Measurements from ENCODE around the gene BUB3. TPM values are rescaled to one million over a fixed set of nuclear protein-coding genes. Genes with fewer than 3 reads are reported as not detected.
"Not testable (repeated sequence)": the region's sequence is repeated elsewhere in the genome, so short reads cannot be mapped to it uniquely, and the experiment has no call there.

BUB3 gene
- total RNA-seq, 1 donor from 2014 or later: 94.6 TPM

GRCh38 chr10:123154711-123155505 is 706 bp downstream of the BUB3 start:
- peak; percentile 72 for DNase-seq

DNA sequence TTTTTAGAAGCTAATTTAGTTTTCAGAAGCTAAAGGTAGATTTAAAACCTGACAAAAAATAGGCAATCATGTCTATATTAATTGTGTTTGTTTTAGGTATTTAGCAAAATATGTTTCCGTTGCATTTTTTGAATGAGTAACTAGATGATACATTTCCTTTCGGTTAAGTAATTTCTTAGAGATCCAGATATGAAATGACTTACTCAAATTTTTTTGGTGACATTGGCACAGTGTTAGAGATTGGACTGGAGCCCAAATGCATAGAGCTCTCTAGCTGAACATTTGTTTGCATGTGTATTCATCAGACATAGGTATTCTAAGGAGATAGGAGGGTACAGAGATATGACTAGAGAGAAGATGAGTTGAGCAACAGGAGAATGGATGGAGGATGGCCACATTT is 1.9 kb downstream of the BUB3 start:
- no peak for DNase-seq

DNA sequence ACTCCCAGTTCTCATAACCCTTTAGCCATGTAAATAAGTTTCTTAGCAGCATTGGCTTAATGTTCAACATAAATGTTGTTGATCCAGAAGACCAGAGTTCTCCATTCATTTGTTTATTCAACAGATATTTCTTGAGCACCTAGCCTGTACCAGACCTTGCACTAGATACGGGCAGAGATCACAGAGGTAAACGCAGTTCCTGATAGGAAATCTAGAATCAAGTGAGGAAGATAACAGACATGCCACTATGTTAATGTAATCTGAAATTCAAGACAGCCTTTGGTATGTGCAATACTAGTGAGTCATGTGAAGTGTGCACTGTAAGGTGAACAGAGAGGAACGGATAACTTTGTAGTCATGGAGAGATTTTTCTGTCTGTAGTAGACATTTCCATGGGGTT is 3.0 kb downstream of the BUB3 start:
- no peak for DNase-seq

DNA sequence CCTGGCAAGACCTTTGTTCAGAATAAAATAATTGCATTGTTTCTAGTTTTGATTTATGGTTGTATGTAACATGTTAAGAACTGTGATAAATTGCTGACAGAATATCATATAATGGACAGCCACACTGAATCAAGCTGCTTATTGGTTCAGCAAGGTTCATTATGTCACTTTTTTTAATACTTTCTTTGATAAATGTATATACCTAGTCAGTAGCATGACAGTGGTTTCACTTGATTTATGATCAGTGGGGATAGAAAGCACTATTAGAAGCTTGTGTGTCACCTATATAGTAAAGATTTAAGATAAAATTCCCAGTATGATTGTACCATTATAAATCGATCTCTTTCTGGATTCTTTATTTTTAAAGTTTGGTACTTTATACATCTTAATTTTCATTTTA is 4.5 kb downstream of the BUB3 start:
- no peak for DNase-seq

- DNase-seq: no peak
These were observed 6.2 kb downstream of the BUB3 start for GRCh38 chr10:123160311-123160980.

GRCh38 chr10:123164319-123164718 is 10.1 kb downstream of the BUB3 start:
- DNase-seq: no peak

GRCh38 chr10:123165445-123166072 is 11.4 kb downstream of the BUB3 start:
- DNase-seq: no peak

GRCh38 chr10:123166618-123167017 is 12.4 kb downstream of the BUB3 start:
- no peak for DNase-seq

- no peak for DNase-seq
These were observed 16.8 kb downstream of the BUB3 start for GRCh38 chr10:123170961-123171360.

GRCh38 chr10:123171616-123172015 is 17.4 kb downstream of the BUB3 start:
- not testable (repeated sequence) for DNase-seq

GRCh38 chr10:123175389-123176387 is 21.5 kb downstream of the BUB3 start:
- no peak for DNase-seq

GRCh38 chr10:123178390-123178789 is 24.2 kb downstream of the BUB3 start:
- not testable (repeated sequence) for DNase-seq

DNA sequence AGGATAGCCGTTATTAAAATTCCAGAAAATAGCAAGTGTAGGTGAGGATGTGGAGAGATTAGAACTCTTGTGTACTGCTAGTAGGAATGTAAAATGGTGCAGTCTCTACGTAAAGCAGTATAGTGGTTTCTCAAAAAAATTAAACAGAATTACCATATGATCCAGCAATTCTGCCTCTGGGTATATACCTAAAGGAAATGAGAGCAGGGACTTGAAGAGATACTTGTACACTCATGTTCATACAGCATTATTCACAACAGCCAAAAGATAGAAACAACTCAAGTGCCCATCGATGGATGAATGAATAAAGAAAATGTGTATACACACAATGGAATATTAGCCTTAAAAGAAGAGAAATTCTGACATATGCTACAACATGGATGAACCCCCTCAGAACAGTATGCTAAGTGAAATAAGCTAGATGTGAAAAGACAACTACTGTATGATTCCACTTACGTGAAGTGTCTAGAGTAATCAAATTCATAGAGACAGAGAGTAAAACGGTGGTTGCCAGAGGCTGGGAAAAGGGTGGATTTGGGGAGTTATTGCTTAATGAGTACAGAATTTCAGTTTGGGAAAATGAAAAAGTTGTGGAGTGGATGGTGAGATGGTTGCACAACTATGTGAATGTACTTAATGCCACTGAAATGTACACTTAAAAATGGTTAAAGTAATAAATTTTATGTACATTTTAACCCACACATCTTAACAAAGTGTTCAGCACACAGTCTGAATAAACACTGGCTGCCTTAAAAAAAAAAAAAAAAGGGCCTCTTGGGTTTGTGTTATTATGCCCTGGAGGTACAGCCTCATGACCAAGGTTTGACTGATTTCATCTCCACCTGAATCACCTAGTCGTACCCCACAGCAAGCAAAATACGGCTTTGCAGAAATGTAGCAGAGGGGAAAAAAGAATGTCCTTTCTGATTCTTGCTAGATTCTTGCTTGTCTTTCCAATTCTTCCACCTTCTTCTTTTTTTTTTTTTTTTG is 26.2 kb downstream of the BUB3 start:
- DNase-seq: no peak

DNA sequence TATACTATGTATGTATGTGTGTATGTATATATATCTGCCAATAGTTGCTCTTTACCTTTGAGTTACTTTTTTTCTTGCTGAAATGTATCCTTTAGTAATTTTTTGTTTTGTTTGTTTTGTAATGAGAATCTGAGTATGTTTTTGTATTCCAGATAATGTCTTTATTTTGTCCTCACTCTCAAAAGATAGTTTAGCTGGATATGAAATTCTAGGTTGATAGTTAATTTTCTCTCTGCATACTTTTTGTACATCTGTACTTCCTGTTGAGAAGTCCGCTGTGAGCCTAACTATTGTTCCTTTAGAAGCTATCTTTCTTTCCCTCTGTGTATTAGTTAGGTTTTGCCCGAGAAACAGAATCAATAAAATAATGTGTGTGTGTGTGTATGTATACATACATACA is 29.5 kb downstream of the BUB3 start:
- no peak for DNase-seq

- DNase-seq: no peak
These were observed 33.6 kb downstream of the BUB3 start for GRCh38 chr10:123187781-123188180.

DNA sequence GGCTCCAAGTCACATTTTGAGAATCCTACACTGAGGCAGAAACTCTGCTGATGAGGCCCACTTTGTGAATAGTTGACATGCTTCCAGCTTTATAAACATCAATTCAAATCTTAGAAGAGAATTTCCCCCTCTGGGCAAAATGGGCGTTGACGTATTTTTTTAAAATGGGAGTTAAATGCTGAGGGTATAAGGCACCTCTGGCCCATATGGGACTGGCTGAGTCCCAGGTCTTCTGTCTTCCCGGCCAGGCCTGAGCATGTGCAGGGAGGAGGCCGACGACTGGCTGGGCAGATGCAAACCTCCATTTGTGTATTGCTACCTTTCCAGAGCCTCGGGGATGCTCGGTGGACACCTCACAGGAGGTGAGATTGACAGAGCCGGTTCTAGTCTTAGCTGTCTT is 37.7 kb downstream of the BUB3 start:
- no peak for DNase-seq

DNA sequence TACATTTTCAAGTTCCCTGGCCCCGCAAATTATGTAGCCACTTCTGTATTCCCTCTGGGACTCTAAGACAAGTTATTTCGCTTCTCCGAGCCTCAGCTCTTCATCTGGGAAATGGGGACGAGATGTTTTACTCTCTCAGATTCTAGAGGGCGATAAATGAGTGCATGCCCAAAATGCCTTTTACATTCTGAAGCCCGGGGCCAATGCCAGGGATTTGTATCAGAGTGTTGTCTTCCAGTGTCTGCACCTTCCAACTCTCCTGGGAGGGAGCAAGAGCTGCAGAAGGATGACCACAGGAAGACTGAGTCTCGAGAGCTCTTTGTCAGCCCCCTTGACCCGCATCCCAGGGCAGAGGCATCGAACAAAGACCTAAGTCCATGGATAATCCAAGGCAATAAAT is 39.9 kb downstream of the BUB3 start:
- DNase-seq: no peak

GRCh38 chr10:123200531-123200930 is 46.3 kb downstream of the BUB3 start:
- no peak for DNase-seq

DNA sequence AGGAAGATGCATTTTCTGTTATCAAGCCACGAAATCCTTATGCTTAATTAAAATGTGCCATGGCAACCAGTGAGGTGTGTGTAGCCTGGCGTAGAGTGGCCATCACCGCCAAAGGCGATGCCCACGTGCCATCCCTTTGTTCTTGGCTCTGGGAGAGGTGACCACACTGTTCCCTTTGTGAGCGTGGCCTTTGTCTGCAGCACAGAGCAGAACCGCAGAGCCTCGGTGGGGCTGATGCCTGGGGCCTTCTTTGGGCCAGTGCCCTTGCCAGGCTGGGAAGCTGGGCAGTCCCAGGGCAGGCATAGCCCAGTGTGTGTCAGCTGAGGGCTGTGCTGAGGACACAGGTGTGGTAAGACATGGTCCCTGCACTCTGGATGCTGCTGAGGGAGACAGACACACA is 48.3 kb downstream of the BUB3 start:
- no peak for DNase-seq

DNA sequence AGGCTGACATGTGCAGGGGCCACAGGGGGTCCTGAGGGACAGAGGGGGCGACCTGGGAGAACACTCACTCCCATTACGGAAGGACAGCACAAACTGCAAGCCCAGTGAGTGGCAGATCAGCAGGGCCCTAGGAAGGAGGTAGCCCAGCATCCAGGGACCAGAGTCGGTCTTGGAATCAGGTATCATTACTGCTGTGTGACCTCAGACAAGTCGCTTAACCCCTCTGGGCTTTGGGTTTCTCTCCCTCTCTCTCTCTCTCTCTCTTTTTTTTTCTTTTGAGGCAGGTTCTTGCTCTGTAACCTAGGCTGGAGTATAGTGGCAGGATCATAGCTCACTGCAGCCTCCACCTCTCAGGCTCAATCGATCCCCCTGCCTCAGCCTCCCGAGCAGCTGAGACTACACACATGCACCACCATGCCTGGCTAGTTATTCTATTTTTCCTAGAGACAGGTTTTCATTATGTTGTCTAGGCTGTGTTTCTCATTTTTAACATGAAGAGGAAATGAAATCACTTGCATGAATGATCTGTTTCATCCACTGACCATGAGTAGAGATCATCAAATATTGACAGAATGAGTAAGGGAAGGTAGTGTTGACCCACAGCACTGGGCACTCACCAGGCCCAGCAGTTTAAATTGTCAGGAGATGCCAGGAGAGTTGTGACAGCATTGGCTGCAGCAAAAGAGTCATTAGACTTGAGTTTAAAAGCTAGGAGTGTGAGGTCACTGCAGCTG is 49.4 kb downstream of the BUB3 start:
- no peak for DNase-seq
